ENCODE results near the gene ENDOU. TPM values are rescaled to one million over a fixed set of nuclear protein-coding genes. Genes with fewer than 3 reads are reported as not detected.

ENDOU gene
- total and polyA plus RNA-seq, 2 donors (not counting 3 experiments of a cell fraction or from before 2014, with no cell fraction given) = not detected

DNA sequence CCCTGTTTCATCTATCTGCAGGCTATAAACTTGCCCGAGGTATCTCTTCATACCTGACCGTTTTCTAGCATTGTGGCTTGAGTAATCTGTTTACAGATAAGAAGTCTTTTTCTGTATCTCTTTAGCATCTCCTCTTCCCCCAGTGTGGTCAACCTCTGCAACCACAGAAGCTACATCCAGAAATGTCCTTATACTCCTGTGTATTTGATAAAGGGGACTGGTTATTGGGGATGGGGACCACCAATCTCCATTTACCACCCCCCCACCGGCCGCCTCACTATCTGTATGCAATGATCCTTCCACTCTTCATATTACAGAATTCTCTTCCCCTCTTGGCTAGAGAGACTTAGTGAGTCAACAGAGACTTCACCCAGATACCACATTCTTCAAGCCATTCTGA is 16.1 kb downstream of the ENDOU start:
- Histone ChIP-seq H3K9me1 (replicated peaks; ENCODE audit: control insufficient read depth, extremely low read depth, insufficient read depth, low read length) (no peaks in the 10 kb centered on the region), H3K4me3 (replicated peaks in 1 of 3; ENCODE audit: insufficient read depth in 1 of 3, low read depth in 1 of 3, low read length in 3 of 3) (no peak overlapping the region), H3K4me2 (ENCODE audit: insufficient read depth, low read length) (no peak overlapping the region), H3K9me3 (replicated peaks; ENCODE audit: control insufficient read depth, insufficient read depth, low read length) (no peaks in the 10 kb centered on the region), H3K9ac (replicated peaks; ENCODE audit: extremely low read depth, insufficient read depth, low read length) (no peak overlapping the region), H3K79me2 (ENCODE audit: control insufficient read depth, insufficient read depth, low read length) (peaks cover 13% of the 10 kb centered on the region), H3K27me3 (ENCODE audit: control insufficient read depth in 2 of 2, insufficient read depth in 2 of 2, low read length in 2 of 2) (no peaks in the 10 kb centered on the region), H4K20me1 (replicated peaks; ENCODE audit: control insufficient read depth, extremely low read depth, insufficient read depth, low read length) (no peaks in the 10 kb centered on the region), H3K4me1 (ENCODE audit: control insufficient read depth, extremely low read depth, insufficient read depth, low read length) (peaks cover 14% of the 10 kb centered on the region), H2AFZ (ENCODE audit: low read depth, low read length) (no peak overlapping the region), H3K36me3 (ENCODE audit: control insufficient read depth in 2 of 2, extremely low read depth in 1 of 2, insufficient read depth in 2 of 2, low read length in 2 of 2) (no peaks in the 10 kb centered on the region), H3K27ac (ENCODE audit: insufficient read depth, low read depth, low read length) (no peak overlapping the region)
- FAIRE-seq = no peak
- dilution Hi-C loops (cut with MboI; ENCODE audit: extremely low pct_ligation_motif_present, low sequenced_read_pairs) (no loop called here), intact Hi-C loops (cut with micrococcal nuclease) (no loop called here)
- CTCF ChIA-PET = interaction anchor here (1.1 to 10.6 kb wide), 2 partner anchors 108 to 130 kb away, joined by 3 to 172 read pairs; no protein-coding TSS in a partner anchor
- TF ChIP-seq EZH2 (IDR thresholded peaks at IDR 0.05; ENCODE audit: borderline replicate concordance, low read depth, low read length, severe bottlenecking) (no peak), POLR2A (IDR thresholded peaks at IDR 0.05; ENCODE audit: low read depth, low read length) (no peak), JUN (IDR thresholded peaks at IDR 0.05; ENCODE audit: borderline replicate concordance, insufficient read depth, insufficient read length, low read depth) (no peak), FOS (IDR thresholded peaks at IDR 0.05; ENCODE audit: borderline replicate concordance, insufficient read depth, low read length) (no peak), MYC (IDR thresholded peaks at IDR 0.05; ENCODE audit: low read depth, low read length) (no peak), POLR2AphosphoS5 (IDR thresholded peaks at IDR 0.05; ENCODE audit: insufficient read depth, low read depth, low read length) (no peak), GATA2 (IDR thresholded peaks at IDR 0.05; ENCODE audit: insufficient read depth, insufficient read length, low read depth, low read length) (no peak)
- TF ChIP-seq, protein P1, sequence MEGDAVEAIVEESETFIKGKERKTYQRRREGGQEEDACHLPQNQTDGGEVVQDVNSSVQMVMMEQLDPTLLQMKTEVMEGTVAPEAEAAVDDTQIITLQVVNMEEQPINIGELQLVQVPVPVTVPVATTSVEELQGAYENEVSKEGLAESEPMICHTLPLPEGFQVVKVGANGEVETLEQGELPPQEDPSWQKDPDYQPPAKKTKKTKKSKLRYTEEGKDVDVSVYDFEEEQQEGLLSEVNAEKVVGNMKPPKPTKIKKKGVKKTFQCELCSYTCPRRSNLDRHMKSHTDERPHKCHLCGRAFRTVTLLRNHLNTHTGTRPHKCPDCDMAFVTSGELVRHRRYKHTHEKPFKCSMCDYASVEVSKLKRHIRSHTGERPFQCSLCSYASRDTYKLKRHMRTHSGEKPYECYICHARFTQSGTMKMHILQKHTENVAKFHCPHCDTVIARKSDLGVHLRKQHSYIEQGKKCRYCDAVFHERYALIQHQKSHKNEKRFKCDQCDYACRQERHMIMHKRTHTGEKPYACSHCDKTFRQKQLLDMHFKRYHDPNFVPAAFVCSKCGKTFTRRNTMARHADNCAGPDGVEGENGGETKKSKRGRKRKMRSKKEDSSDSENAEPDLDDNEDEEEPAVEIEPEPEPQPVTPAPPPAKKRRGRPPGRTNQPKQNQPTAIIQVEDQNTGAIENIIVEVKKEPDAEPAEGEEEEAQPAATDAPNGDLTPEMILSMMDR (IDR thresholded peaks at IDR 0.05; ENCODE audit: extremely low read depth in 1 of 2, insufficient read depth in 1 of 2, low read depth in 1 of 2, low read length in 2 of 2) = no peak
- TF ChIP-seq, protein P2, sequence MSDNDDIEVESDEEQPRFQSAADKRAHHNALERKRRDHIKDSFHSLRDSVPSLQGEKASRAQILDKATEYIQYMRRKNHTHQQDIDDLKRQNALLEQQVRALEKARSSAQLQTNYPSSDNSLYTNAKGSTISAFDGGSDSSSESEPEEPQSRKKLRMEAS (IDR thresholded peaks at IDR 0.05; ENCODE audit: insufficient read depth, insufficient read length) = no peak
- POLR2A ChIA-PET = no interaction called here
- no peak for DNase-seq (ENCODE audit: low read depth, low spot score)
- BruUV-seq (replicated peaks) = no TSS peak

All from endothelial cell of umbilical vein (primary cell).